CD14-positive monocyte (primary cell): ENCODE results near the gene ZNF275. TPM values are rescaled to one million over a fixed set of nuclear protein-coding genes. Genes with fewer than 3 reads are reported as not detected.

Experiments
- DNase-seq, 3 donors: peaks; one replicate each; pipeline ENCODE4 v3.0.0-alpha.2; 2011 to 2022
- H2AFZ ChIP-seq: 2 replicates; pipeline ENCODE4 v1.6.0; 2012; ENCODE audit warnings: mild to moderate bottlenecking, low read depth, low read length, inconsistent platforms; ENCODE audit not compliant: insufficient read depth, poor library complexity, severe bottlenecking
- H3K27ac ChIP-seq, 2 donors: 1 replicate in 1 of 2; 2 replicates in 1 of 2; pipeline ENCODE4 v1.5.1; 2012 to 2013; ENCODE audit warnings: low read length in 2 of 2, control low read depth in 1 of 2, inconsistent platforms in 1 of 2, low read depth in 1 of 2, mild to moderate bottlenecking in 1 of 2
- H3K27me3 ChIP-seq, 2 donors: one replicate each; pipeline versions ENCODE4 v1.6.0 to v1.6.1; 2011 to 2013; ENCODE audit warnings: low read length in 2 of 2; ENCODE audit not compliant: control insufficient read depth in 2 of 2, insufficient read depth in 2 of 2
- H3K36me3 ChIP-seq, 2 donors: replicated peaks in 1 of 2; 1 replicate in 1 of 2; 2 replicates in 1 of 2; pipeline versions ENCODE4 v1.5.1 to v1.6.1; 2012 to 2013; ENCODE audit warnings: low read length in 2 of 2, control low read depth in 1 of 2, inconsistent platforms in 1 of 2, mild to moderate bottlenecking in 1 of 2; ENCODE audit not compliant: insufficient read depth in 2 of 2, control insufficient read depth in 1 of 2
- H3K4me1 ChIP-seq, 2 donors: 1 replicate in 1 of 2; 2 replicates in 1 of 2; pipeline versions ENCODE4 v1.5.1 to v1.6.1; 2012 to 2013; ENCODE audit warnings: low read length in 2 of 2, control low read depth in 1 of 2, inconsistent platforms in 1 of 2, mild to moderate bottlenecking in 1 of 2, moderate library complexity in 1 of 2; ENCODE audit not compliant: insufficient read depth in 2 of 2, control insufficient read depth in 1 of 2
- H3K4me2 ChIP-seq: replicated peaks from 2 replicates; pipeline ENCODE3; 2012; ENCODE audit warnings: low read length, moderate library complexity, mild to moderate bottlenecking; ENCODE audit not compliant: poor library complexity, severe bottlenecking; ENCODE audit errors: extremely low read depth
- H3K4me3 ChIP-seq, 3 experiments: fragments of 200-600 bp in 1 of 3; sonication (generic) in 1 of 3; replicated peaks in 1 of 3; 1 replicate in 2 of 3; 2 replicates in 1 of 3; pipeline ENCODE4 v1.5.1; 2011 to 2013; ENCODE audit warnings: low read length in 3 of 3, mild to moderate bottlenecking in 3 of 3, control low read depth in 2 of 3, low read depth in 2 of 3, inconsistent platforms in 1 of 3, moderate library complexity in 1 of 3
- H3K79me2 ChIP-seq: 2 replicates; pipeline ENCODE4 v1.6.0; 2012; ENCODE audit warnings: mild to moderate bottlenecking, control low read depth, inconsistent platforms, low read length, moderate library complexity; ENCODE audit not compliant: insufficient read depth
- H3K9ac ChIP-seq: 2 replicates; pipeline ENCODE4 v1.6.0; 2017; ENCODE audit warnings: low read length, mild to moderate bottlenecking; ENCODE audit not compliant: insufficient read depth, poor library complexity, severe bottlenecking
- H3K9me3 ChIP-seq, 2 donors: replicated peaks in 1 of 2; 1 replicate in 1 of 2; 2 replicates in 1 of 2; pipeline versions ENCODE4 v1.5.1 to v1.6.1; 2012 to 2013; ENCODE audit warnings: low read length in 2 of 2, control low read depth in 1 of 2; ENCODE audit not compliant: control insufficient read depth in 1 of 2, insufficient read depth in 1 of 2
- H4K20me1 ChIP-seq: 2 replicates; pipeline ENCODE4 v1.6.0; 2012; ENCODE audit warnings: mild to moderate bottlenecking, low read length, control low read depth, moderate library complexity; ENCODE audit not compliant: insufficient read depth
- H3K27ac Mint-ChIP-seq, 7 donors: one replicate each; pipeline ENCODE4 v1.8.0; 2020; ENCODE audit warnings: mild to moderate bottlenecking in 7 of 7, mixed read lengths in 7 of 7, moderate library complexity in 6 of 7, inconsistent platforms in 2 of 7
- H3K27me3 Mint-ChIP-seq, 3 donors: one replicate each; pipeline ENCODE4 v1.8.0; 2021 to 2022; ENCODE audit warnings: low read depth in 3 of 3, mild to moderate bottlenecking in 3 of 3, mixed read lengths in 3 of 3, moderate library complexity in 3 of 3, inconsistent platforms in 1 of 3
- H3K36me3 Mint-ChIP-seq, 2 donors: one replicate each; pipeline ENCODE4 v1.8.0; 2020; ENCODE audit warnings: mixed read lengths in 2 of 2, inconsistent platforms in 1 of 2, mild to moderate bottlenecking in 1 of 2
- H3K4me1 Mint-ChIP-seq: one replicate; pipeline ENCODE4 v1.8.0; 2020; ENCODE audit warnings: mild to moderate bottlenecking, mixed read lengths
- H3K4me3 Mint-ChIP-seq, 2 donors: one replicate each; pipeline ENCODE4 v1.8.0; 2020; ENCODE audit warnings: mild to moderate bottlenecking in 2 of 2, mixed read lengths in 2 of 2, moderate library complexity in 1 of 2
- H3K9me3 Mint-ChIP-seq, 7 donors: one replicate each; pipeline ENCODE4 v1.8.0; 2020 to 2022; ENCODE audit warnings: mixed read lengths in 7 of 7, mild to moderate bottlenecking in 6 of 7, moderate library complexity in 6 of 7, inconsistent platforms in 2 of 7
- WGBS: methylation state at CpG from one replicate; pipeline ENCODE4 v1.1.5; 2013; ENCODE audit warnings: missing lambda C conversion rate; ENCODE audit not compliant: insufficient coverage; 5-methylcytosine and 5-hydroxymethylcytosine counted together
- intact Hi-C, 2 donors: fragments of 100-400 bp; cut with micrococcal nuclease; formaldehyde crosslinking; loops; one replicate each; pipeline versions ENCODE4 v1.15.0 to v1.15.1; 2023
- polyA plus RNA-seq, 3 donors: library from polyadenylated mRNA; depleted of rRNA in 1 of 3; unstranded in 2 of 3; stranded (reverse) in 1 of 3; fragments of 300-500 nt in 2 of 3; fragments of >200 nt in 1 of 3; fragmentation: Illumina TruSeq in 2 of 3; gene quantifications; 1 replicate in 2 of 3; 2 replicates in 1 of 3; pipeline ENCODE4 v1.2.3, GENCODE V29; 2012 to 2021
- TF ChIP-seq, protein P1 (sequence below): fragments of 200-600 bp; IDR thresholded peaks from one replicate; pipeline ENCODE4 v1.8.0; 2022; ENCODE audit warnings: antibody characterized with exemption, mild to moderate bottlenecking

The ZNF275 gene
- polyA plus RNA-seq, 3 donors = 1.0 to 4.7 (median 2.1) TPM

DNA sequence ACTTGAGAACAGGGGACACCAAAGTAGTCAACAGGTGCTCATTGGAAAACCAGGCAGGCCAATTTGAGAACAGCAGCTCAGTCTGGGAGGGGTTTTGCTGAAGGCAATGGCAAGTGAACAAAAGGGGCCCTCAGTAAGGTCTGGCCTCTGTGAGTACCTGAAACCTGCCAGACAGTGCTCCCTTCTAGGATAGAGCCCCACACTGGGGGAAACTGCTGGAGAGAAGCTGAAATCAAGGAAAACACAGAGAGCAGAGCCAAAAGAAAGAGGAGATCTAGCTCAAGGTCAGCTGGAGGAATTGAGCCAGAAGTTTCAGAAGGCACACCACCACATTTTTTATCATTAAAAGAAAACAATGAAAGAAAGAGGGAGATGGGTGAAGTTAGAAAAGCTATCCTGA, 39.0 kb downstream of the ZNF275 start:
- H3K27ac Mint-ChIP-seq = no peak overlapping the region
- no peaks in the 10 kb centered on the region for H4K20me1 ChIP-seq
- H3K79me2 ChIP-seq = no peaks in the 10 kb centered on the region
- no peak for DNase-seq
- intact Hi-C loops = no loop called here
- no peaks in the 10 kb centered on the region for H3K4me1 Mint-ChIP-seq
- no peak overlapping the region for H3K9ac ChIP-seq
- no peak overlapping the region for H3K4me3 Mint-ChIP-seq
- no peaks in the 10 kb centered on the region for H3K9me3 ChIP-seq
- peaks cover 0 to 3% (median 0%) of the 10 kb centered on the region in 7 donors for H3K9me3 Mint-ChIP-seq
- no peak overlapping the region for H2AFZ ChIP-seq
- no peaks in the 10 kb centered on the region for H3K36me3 Mint-ChIP-seq
- peaks cover 0 to 4% of the 10 kb centered on the region in 2 donors for H3K27me3 ChIP-seq
- no peak overlapping the region for H3K27ac ChIP-seq
- TF ChIP-seq, protein P1, sequence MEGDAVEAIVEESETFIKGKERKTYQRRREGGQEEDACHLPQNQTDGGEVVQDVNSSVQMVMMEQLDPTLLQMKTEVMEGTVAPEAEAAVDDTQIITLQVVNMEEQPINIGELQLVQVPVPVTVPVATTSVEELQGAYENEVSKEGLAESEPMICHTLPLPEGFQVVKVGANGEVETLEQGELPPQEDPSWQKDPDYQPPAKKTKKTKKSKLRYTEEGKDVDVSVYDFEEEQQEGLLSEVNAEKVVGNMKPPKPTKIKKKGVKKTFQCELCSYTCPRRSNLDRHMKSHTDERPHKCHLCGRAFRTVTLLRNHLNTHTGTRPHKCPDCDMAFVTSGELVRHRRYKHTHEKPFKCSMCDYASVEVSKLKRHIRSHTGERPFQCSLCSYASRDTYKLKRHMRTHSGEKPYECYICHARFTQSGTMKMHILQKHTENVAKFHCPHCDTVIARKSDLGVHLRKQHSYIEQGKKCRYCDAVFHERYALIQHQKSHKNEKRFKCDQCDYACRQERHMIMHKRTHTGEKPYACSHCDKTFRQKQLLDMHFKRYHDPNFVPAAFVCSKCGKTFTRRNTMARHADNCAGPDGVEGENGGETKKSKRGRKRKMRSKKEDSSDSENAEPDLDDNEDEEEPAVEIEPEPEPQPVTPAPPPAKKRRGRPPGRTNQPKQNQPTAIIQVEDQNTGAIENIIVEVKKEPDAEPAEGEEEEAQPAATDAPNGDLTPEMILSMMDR = no peak
- H3K36me3 ChIP-seq = no peaks in the 10 kb centered on the region
- H3K4me1 ChIP-seq = no peaks in the 10 kb centered on the region
- H3K4me3 ChIP-seq = no peak overlapping the region
- no peak overlapping the region for H3K4me2 ChIP-seq
- H3K27me3 Mint-ChIP-seq = peaks cover 1 to 13% (median 2%) of the 10 kb centered on the region in 3 donors

DNA sequence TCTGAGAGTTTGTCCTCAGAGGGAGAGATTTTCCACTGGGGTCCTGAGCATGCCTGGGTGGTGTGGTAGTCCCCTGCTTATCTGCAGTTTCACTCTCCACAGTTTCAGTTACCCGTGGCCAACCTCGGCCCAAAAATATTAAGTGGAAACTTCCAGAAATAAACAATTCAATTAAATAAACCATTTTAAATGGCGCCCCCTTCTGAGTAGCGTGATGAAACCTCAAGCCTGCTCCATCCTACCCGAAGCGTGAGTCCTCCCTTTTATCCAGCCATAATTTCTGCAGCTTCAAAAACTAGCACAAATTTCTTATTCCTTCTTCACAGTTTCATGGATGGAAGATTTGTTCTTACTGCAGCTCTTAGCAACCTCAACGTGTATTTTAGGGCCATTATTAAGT, 40.5 kb downstream of the ZNF275 start:
- no peaks in the 10 kb centered on the region for H3K9me3 ChIP-seq
- Mint-ChIP-seq H3K36me3 (no peaks in the 10 kb centered on the region), H3K4me3 (no peak overlapping the region), H3K27me3 (peaks cover 0 to 10% (median 1%) of the 10 kb centered on the region in 3 donors), H3K27ac (no peak overlapping the region), H3K9me3 (peaks cover 0 to 3% (median 0%) of the 10 kb centered on the region in 7 donors), H3K4me1 (no peaks in the 10 kb centered on the region)
- peaks cover 0 to 4% of the 10 kb centered on the region in 2 donors for H3K27me3 ChIP-seq
- no peak overlapping the region for H3K27ac ChIP-seq
- no peaks in the 10 kb centered on the region for H3K36me3 ChIP-seq
- no peaks in the 10 kb centered on the region for H4K20me1 ChIP-seq
- no peak overlapping the region for H3K4me2 ChIP-seq
- no CpG with 5 or more reads among the region's 7 CpGs for WGBS
- H2AFZ ChIP-seq = no peak overlapping the region
- H3K4me1 ChIP-seq = no peaks in the 10 kb centered on the region
- H3K9ac ChIP-seq = no peak overlapping the region
- DNase-seq = no peak
- TF ChIP-seq, protein P1 = no peak
- H3K4me3 ChIP-seq = no peak overlapping the region
- no peaks in the 10 kb centered on the region for H3K79me2 ChIP-seq
- intact Hi-C loops = no loop called here
